ENCODE data around the gene SRR.
A peak's percentile ranks its signal among the peaks of the same experiment; 100 is the strongest.
"Not testable (repeated sequence)": the region's sequence is repeated elsewhere in the genome, so short reads cannot be mapped to it uniquely, and the experiment has no call there.

Gene SRR

GRCh38 chr17:2292100-2292499, 11.7 kb upstream of the SRR start:
- DNase-seq = no peak

GRCh38 chr17:2295575-2295974, 8.2 kb upstream of the SRR start:
- no peak for DNase-seq

- DNase-seq = no peak
Observed at GRCh38 chr17:2297023-2297422, 6.7 kb upstream of the SRR start.

GRCh38 chr17:2299136-2299535, 4.6 kb upstream of the SRR start:
- no peak for DNase-seq

GRCh38 chr17:2299756-2300155, 4.0 kb upstream of the SRR start:
- no peak for DNase-seq

- no peak for DNase-seq
Observed at GRCh38 chr17:2302778-2303203, 959 bp upstream of the SRR start.

GRCh38 chr17:2304931-2305330, 1.2 kb downstream of the SRR start:
- DNase-seq = no peak

GRCh38 chr17:2309338-2310154, 5.8 kb downstream of the SRR start:
- DNase-seq = no peak

- DNase-seq = no peak
Observed at GRCh38 chr17:2312736-2313135, 9.0 kb downstream of the SRR start.

- not testable (repeated sequence) for DNase-seq
Observed at GRCh38 chr17:2316916-2317205, 13.1 kb downstream of the SRR start.

GRCh38 chr17:2317796-2318195, 14.0 kb downstream of the SRR start:
- no peak for DNase-seq

GRCh38 chr17:2319051-2319450, 15.3 kb downstream of the SRR start:
- DNase-seq = no peak

- no peak for DNase-seq
Observed at GRCh38 chr17:2321399-2321798, 17.6 kb downstream of the SRR start.

- DNase-seq = no peak
Observed at GRCh38 chr17:2323629-2324314, 20.0 kb downstream of the SRR start.

GRCh38 chr17:2331303-2331702, 27.6 kb downstream of the SRR start:
- DNase-seq = no peak

GRCh38 chr17:2335726-2336214, 32.0 kb downstream of the SRR start:
- DNase-seq = no peak

- DNase-seq = peak; percentile 51 to 52
Observed at GRCh38 chr17:2336215-2336851, 32.6 kb downstream of the SRR start, which contains the start of gene TSR1. Gene TSR1, minus strand, starts transcription at chr17:2336457. Its CDS starts 30 bp downstream, at chr17:2336427.

GRCh38 chr17:2336852-2337543, 33.2 kb downstream of the SRR start, which contains the start of gene SGSM2:
Gene SGSM2, plus strand, starts transcription at chr17:2337501. Its CDS starts 188 bp downstream, at chr17:2337689.
- peak in 1 of 2 experiments; percentile 22 for DNase-seq

GRCh38 chr17:2337544-2338314, 34.0 kb downstream of the SRR start:
- DNase-seq = no peak

- DNase-seq = no peak
Observed at GRCh38 chr17:2338315-2338657, 34.5 kb downstream of the SRR start.

GRCh38 chr17:2343421-2343820, 39.7 kb downstream of the SRR start:
- no peak for DNase-seq

- no peak for DNase-seq
Observed at GRCh38 chr17:2344528-2344927, 40.8 kb downstream of the SRR start.

All from AML-193 (cell line).